ENCODE results near the gene FOSL2.

FOSL2 gene

GRCh38 chr2:28392297-28393113 lies at the start of gene FOSL2:
Gene FOSL2, plus strand, starts transcription at chr2:28392858. Its CDS starts 863 bp downstream, at chr2:28393721.
- DNase-seq (ENCODE audit: low read depth), result peak; percentile 83

GRCh38 chr2:28343184-28343942 lies 49.3 kb upstream of the FOSL2 start:
- DNase-seq (ENCODE audit: low read depth), result no peak

GRCh38 chr2:28343971-28344715 lies 48.5 kb upstream of the FOSL2 start:
- no peak for DNase-seq (ENCODE audit: low read depth)

- no peak for DNase-seq (ENCODE audit: low read depth)
Observed at GRCh38 chr2:28344756-28345373, 47.8 kb upstream of the FOSL2 start.

GRCh38 chr2:28345619-28346018 lies 47.0 kb upstream of the FOSL2 start:
- DNase-seq (ENCODE audit: low read depth), result no peak

- no peak for DNase-seq (ENCODE audit: low read depth)
Observed at GRCh38 chr2:28346587-28346986, 46.1 kb upstream of the FOSL2 start.

GRCh38 chr2:28347193-28347592 lies 45.5 kb upstream of the FOSL2 start:
- DNase-seq (ENCODE audit: low read depth), result no peak

GRCh38 chr2:28347596-28347995 lies 45.1 kb upstream of the FOSL2 start:
- no peak for DNase-seq (ENCODE audit: low read depth)

GRCh38 chr2:28348149-28348567 lies 44.5 kb upstream of the FOSL2 start:
- peak; percentile 40 for DNase-seq (ENCODE audit: low read depth)

- no peak for DNase-seq (ENCODE audit: low read depth)
Observed at GRCh38 chr2:28348921-28349320, 43.7 kb upstream of the FOSL2 start.

- no peak for DNase-seq (ENCODE audit: low read depth)
Observed at GRCh38 chr2:28349546-28350165, 43.0 kb upstream of the FOSL2 start.

- DNase-seq (ENCODE audit: low read depth), result no peak
Observed at GRCh38 chr2:28350196-28350595, 42.5 kb upstream of the FOSL2 start.

- DNase-seq (ENCODE audit: low read depth), result no peak
Observed at GRCh38 chr2:28350791-28351285, 41.8 kb upstream of the FOSL2 start.

GRCh38 chr2:28351621-28352020 lies 41.0 kb upstream of the FOSL2 start:
- DNase-seq (ENCODE audit: low read depth), result no peak

GRCh38 chr2:28352104-28352503 lies 40.6 kb upstream of the FOSL2 start:
- no peak for DNase-seq (ENCODE audit: low read depth)

- no peak for DNase-seq (ENCODE audit: low read depth)
Observed at GRCh38 chr2:28352610-28353195, 40.0 kb upstream of the FOSL2 start.

- no peak for DNase-seq (ENCODE audit: low read depth)
Observed at GRCh38 chr2:28354920-28355520, 37.6 kb upstream of the FOSL2 start.

- no peak for DNase-seq (ENCODE audit: low read depth)
Observed at GRCh38 chr2:28355521-28356094, 37.0 kb upstream of the FOSL2 start.

- no peak for DNase-seq (ENCODE audit: low read depth)
Observed at GRCh38 chr2:28356095-28356911, 36.4 kb upstream of the FOSL2 start.
